Colonic mucosa (tissue), 4 donors: ENCODE results near the gene ZNF335. TPM values are rescaled to one million over a fixed set of nuclear protein-coding genes. Genes with fewer than 3 reads are reported as not detected.
A peak's percentile ranks its signal among the peaks of the same experiment; 100 is the strongest.

ENCODE experiments used
- DNase-seq: peaks from one replicate; pipeline ENCODE4 v3.0.0-alpha.2; 2020
- H3K27ac ChIP-seq: fragments of 200-600 bp; one replicate; pipeline ENCODE4 v1.8.0; 2021
- H3K27me3 ChIP-seq: fragments of 200-600 bp; one replicate; pipeline ENCODE4 v1.8.0; 2021
- H3K36me3 ChIP-seq: fragments of 200-600 bp; one replicate; pipeline ENCODE4 v1.8.0; 2021
- H3K4me1 ChIP-seq: fragments of 200-600 bp; one replicate; pipeline ENCODE4 v1.8.0; 2021; ENCODE audit warnings: mild to moderate bottlenecking
- H3K4me3 ChIP-seq: fragments of 200-600 bp; one replicate; pipeline ENCODE4 v1.8.0; 2021
- H3K9ac ChIP-seq, 2 donors: one replicate each; pipeline ENCODE4 v1.7.0; 2013; ENCODE audit warnings: control low read depth in 2 of 2, low read depth in 2 of 2, low read length in 2 of 2
- H3K9me3 ChIP-seq: fragments of 200-600 bp; one replicate; pipeline ENCODE4 v1.8.0; 2021
- CTCF ChIP-seq: fragments of 200-600 bp; IDR thresholded peaks from one replicate; pipeline ENCODE4 v1.8.0; 2022; ENCODE audit warnings: antibody characterized with exemption, mild to moderate bottlenecking
- intact Hi-C: fragments of 100-400 bp; cut with DNase I; formaldehyde crosslinking; loops from one replicate; pipeline ENCODE4 v1.14.1; 2022
- total RNA-seq, 2 donors: library from RNA; stranded (reverse); fragmentation: NEBNext Ultra II Directional in 1 of 2; extraction: Animal tissue kit (Norgen Biotek cat#: 25700) in 1 of 2; gene quantifications; one replicate each; pipeline ENCODE4 v1.2.1, GENCODE V29; 2021
- donor health status: healthy.
- donor health status: DM: no; HTN: no; CAD: no.
- donor health status: DM: no; HTN: no; CAD: no.

Gene ZNF335
- total RNA-seq, 2 donors from 2014 or later: 11.3 to 22.1 TPM

GRCh38 chr20:45926731-45927070 is 45.3 kb downstream of the ZNF335 start:
- Histone ChIP-seq H3K27ac (no peak overlapping the region), H3K4me3 (no peak overlapping the region), H3K4me1 (no peaks in the 10 kb centered on the region), H3K9ac (no peak overlapping the region), H3K36me3 (no peaks in the 10 kb centered on the region), H3K27me3 (no peaks in the 10 kb centered on the region), H3K9me3 (no peaks in the 10 kb centered on the region)
- no peak for TF ChIP-seq CTCF
- intact Hi-C loops: no loop called here
- DNase-seq: no peak

- H3K27ac ChIP-seq: no peak overlapping the region
- H3K9me3 ChIP-seq: no peaks in the 10 kb centered on the region
- intact Hi-C loops: no loop called here
These were observed 46.0 kb downstream of the ZNF335 start for GRCh38 chr20:45925821-45926506.

GRCh38 chr20:45924391-45925261 is 47.4 kb downstream of the ZNF335 start:
- H3K9ac ChIP-seq: no peak overlapping the region
- peak overlapping the region; percentile 66 for H3K27ac ChIP-seq
- no peak for TF ChIP-seq CTCF
- H3K9me3 ChIP-seq: no peaks in the 10 kb centered on the region
- intact Hi-C loops: no loop called here
- no peaks in the 10 kb centered on the region for H3K27me3 ChIP-seq
- H3K36me3 ChIP-seq: no peaks in the 10 kb centered on the region
- no peaks in the 10 kb centered on the region for H3K4me1 ChIP-seq
- peak; percentile 42 for DNase-seq
- no peak overlapping the region for H3K4me3 ChIP-seq

More at GRCh38 chr20:45925821-45926506, 46.0 kb downstream of the ZNF335 start:
- no peak overlapping the region for H3K9ac ChIP-seq
- no peaks in the 10 kb centered on the region for H3K4me1 ChIP-seq
- no peaks in the 10 kb centered on the region for H3K27me3 ChIP-seq
- DNase-seq: no peak
- no peak for TF ChIP-seq CTCF
- no peaks in the 10 kb centered on the region for H3K36me3 ChIP-seq
- no peak overlapping the region for H3K4me3 ChIP-seq

GRCh38 chr20:45921337-45922189 is 50.4 kb downstream of the ZNF335 start:
- no peaks in the 10 kb centered on the region for H3K4me1 ChIP-seq
- no peaks in the 10 kb centered on the region for H3K36me3 ChIP-seq
- no peaks in the 10 kb centered on the region for H3K9me3 ChIP-seq
- intact Hi-C loops: no loop called here
- H3K27ac ChIP-seq: no peak overlapping the region
- H3K27me3 ChIP-seq: no peaks in the 10 kb centered on the region
- TF ChIP-seq CTCF: no peak
- DNase-seq: no peak
- H3K9ac ChIP-seq: no peak overlapping the region
- no peak overlapping the region for H3K4me3 ChIP-seq
